Liver (tissue), 9 donors: Measurements from ENCODE around the gene CRIP1. TPM values are rescaled to one million over a fixed set of nuclear protein-coding genes. Genes with fewer than 3 reads are reported as not detected.

Experiments used
- DNase-seq: peaks from one replicate; pipeline ENCODE4 v3.0.0-alpha.2; 2017; ENCODE audit warnings: low spot score
- H3K27ac ChIP-seq, 2 donors: one replicate each; pipeline ENCODE4 v1.7.0; 2013; ENCODE audit warnings: inconsistent platforms in 2 of 2, low read length in 2 of 2, control low read depth in 1 of 2, low read depth in 1 of 2, mild to moderate bottlenecking in 1 of 2
- H3K27me3 ChIP-seq, 4 donors: one replicate each; pipeline versions ENCODE4 v1.6.1 to v1.7.0; 2013; ENCODE audit warnings: low read length in 3 of 4, inconsistent platforms in 1 of 4, mild to moderate bottlenecking in 1 of 4, moderate library complexity in 1 of 4; ENCODE audit not compliant: control insufficient read depth in 4 of 4, insufficient read depth in 4 of 4
- H3K36me3 ChIP-seq, 4 donors: one replicate each; pipeline versions ENCODE4 v1.6.1 to v1.7.0; 2013; ENCODE audit warnings: low read length in 3 of 4, mild to moderate bottlenecking in 3 of 4, low read depth in 1 of 4, moderate library complexity in 1 of 4; ENCODE audit not compliant: control insufficient read depth in 4 of 4, insufficient read depth in 3 of 4
- H3K4me1 ChIP-seq, 4 donors: one replicate each; pipeline versions ENCODE4 v1.6.1 to v1.7.0; 2013; ENCODE audit warnings: low read length in 3 of 4, mild to moderate bottlenecking in 3 of 4, moderate library complexity in 1 of 4; ENCODE audit not compliant: control insufficient read depth in 4 of 4, insufficient read depth in 4 of 4
- H3K4me3 ChIP-seq, 3 donors: one replicate each; pipeline versions ENCODE4 v1.6.1 to v1.7.0; 2013; ENCODE audit warnings: low read length in 3 of 3, control low read depth in 1 of 3, low read depth in 1 of 3, mild to moderate bottlenecking in 1 of 3
- H3K9ac ChIP-seq, 2 donors: one replicate each; pipeline ENCODE4 v1.7.0; 2013; ENCODE audit warnings: low read length in 2 of 2, mild to moderate bottlenecking in 2 of 2, moderate library complexity in 2 of 2, control low read depth in 1 of 2, low read depth in 1 of 2
- H3K9me3 ChIP-seq, 4 donors: one replicate each; pipeline versions ENCODE4 v1.6.1 to v1.7.0; 2013; ENCODE audit warnings: low read length in 3 of 4; ENCODE audit not compliant: control insufficient read depth in 4 of 4
- ATF3 ChIP-seq: IDR thresholded peaks from 2 replicates; pipeline ENCODE4 v1.6.1; 2016; ENCODE audit warnings: antibody characterized with exemption
- CTCF ChIP-seq: fragments of 150-350 bp; IDR thresholded peaks from 2 replicates; pipeline ENCODE4 v1.5.1; 2017; ENCODE audit warnings: improper control_type of control experiment, low read depth, low read length; ENCODE audit not compliant: missing input control
- EGR1 ChIP-seq, 2 donors: IDR thresholded peaks; 2 replicates each; pipeline ENCODE4 v1.6.1; 2016 to 2018; ENCODE audit warnings: antibody characterized with exemption in 2 of 2, low read depth in 2 of 2
- FOXA1 ChIP-seq: IDR thresholded peaks from 2 replicates; pipeline ENCODE4 v1.6.1; 2016; ENCODE audit warnings: antibody characterized with exemption
- GABPA ChIP-seq, 2 donors: IDR thresholded peaks in 1 of 2; conservative IDR thresholded peaks in 1 of 2; 2 replicates each; pipeline ENCODE4 v1.6.1; 2016; ENCODE audit warnings: antibody characterized with exemption in 2 of 2, mild to moderate bottlenecking in 1 of 2, moderate library complexity in 1 of 2
- HNF4A ChIP-seq, 2 donors: conservative IDR thresholded peaks; 2 replicates each; pipeline ENCODE4 v1.6.1; 2016; ENCODE audit warnings: antibody characterized with exemption in 2 of 2, mild to moderate bottlenecking in 2 of 2
- HNF4G ChIP-seq: IDR thresholded peaks from 2 replicates; pipeline ENCODE4 v1.6.1; 2016; ENCODE audit warnings: antibody characterized with exemption
- JUND ChIP-seq, 2 donors: IDR thresholded peaks; 2 replicates each; pipeline ENCODE4 v1.6.1; 2016; ENCODE audit warnings: antibody characterized with exemption in 2 of 2
- MAX ChIP-seq: IDR thresholded peaks from 2 replicates; pipeline ENCODE4 v1.6.1; 2016; ENCODE audit warnings: antibody characterized with exemption
- NR2F2 ChIP-seq: IDR thresholded peaks from 2 replicates; pipeline ENCODE4 v1.6.1; 2016; ENCODE audit warnings: antibody characterized with exemption
- RAD21 ChIP-seq, 2 donors: IDR thresholded peaks; 2 replicates each; pipeline ENCODE4 v1.6.1; 2016; ENCODE audit warnings: antibody characterized with exemption in 2 of 2, mild to moderate bottlenecking in 2 of 2
- REST ChIP-seq: IDR thresholded peaks from 2 replicates; pipeline ENCODE4 v1.6.1; 2016; ENCODE audit warnings: antibody characterized with exemption, mild to moderate bottlenecking
- RXRA ChIP-seq, 2 donors: IDR thresholded peaks; 2 replicates each; pipeline ENCODE4 v1.6.1; 2017 to 2018; ENCODE audit warnings: antibody characterized with exemption in 2 of 2, mild to moderate bottlenecking in 1 of 2
- ZBTB33 ChIP-seq: IDR thresholded peaks from 2 replicates; pipeline ENCODE4 v1.6.1; 2016; ENCODE audit warnings: antibody characterized with exemption
- WGBS: extraction: QIAGEN DNeasy Blood & Tissue Kit; methylation state at CpG from one replicate; pipeline ENCODE4 v1.1.7; 2013; 5-methylcytosine and 5-hydroxymethylcytosine counted together
- polyA plus RNA-seq, 2 donors: library from polyadenylated mRNA; stranded (reverse) in 1 of 2; unstranded in 1 of 2; fragments of 200-250 nt in 1 of 2; fragments of >200 nt in 1 of 2; fragmentation: Nextera tagmentation in 1 of 2; extraction: Ambion mirVana in 1 of 2; gene quantifications; one replicate each; pipeline versions ENCODE4 v1.2.1 to v1.2.3, GENCODE V29; 2013 to 2015
- total RNA-seq, 2 donors: library from RNA; depleted of rRNA; stranded (reverse); fragments of >200 nt; gene quantifications; one replicate each; pipeline ENCODE4 v1.2.3, GENCODE V29; 2014
- donor health status: healthy.
- donor health status: healthy.
- donor health status: healthy.
- donor health status: healthy.
- donor health status: healthy.

CRIP1 gene
- total and polyA plus RNA-seq, 4 donors: 1.4 to 11.4 (median 3.9) TPM

- Histone ChIP-seq H3K27me3 (no peaks in the 10 kb centered on the region), H3K36me3 (peaks cover 0 to 20% (median 3%) of the 10 kb centered on the region in 4 donors)
These were observed 16.1 kb upstream of the CRIP1 start for GRCh38 chr14:105470350-105471296.

More at GRCh38 chr14:105470350-105471296, 16.1 kb upstream of the CRIP1 start:
- TF ChIP-seq HNF4G (no peak), NR2F2 (no peak), GABPA (IDR thresholded peaks at IDR 0.05 in 1 of 2, conservative IDR thresholded peaks at IDR 0.05 in 1 of 2) (no peak), FOXA1 (no peak), JUND (IDR thresholded peaks at IDR 0.05) (no peak), CTCF (no peak), REST (no peak), ZBTB33 (no peak), MAX (no peak), RAD21 (IDR thresholded peaks at IDR 0.05) (no peak), RXRA (IDR thresholded peaks at IDR 0.05) (no peak), ATF3 (no peak), HNF4A (conservative IDR thresholded peaks at IDR 0.05) (no peak), EGR1 (IDR thresholded peaks at IDR 0.05; ENCODE audit: low read depth in 2 of 2) (no peak)
- Histone ChIP-seq H3K9ac (no peak overlapping the region), H3K4me3 (no peak overlapping the region), H3K27ac (no peak overlapping the region), H3K9me3 (no peaks in the 10 kb centered on the region), H3K4me1 (peaks cover 23 to 58% (median 42%) of the 10 kb centered on the region in 4 donors)
- no peak for DNase-seq
- 91% methylated on average over 34 of the region's 34 CpGs for WGBS
